H9 (cell line): Measurements from ENCODE around the gene KCNAB2. TPM values are rescaled to one million over a fixed set of nuclear protein-coding genes. Genes with fewer than 3 reads are reported as not detected.

Experiments
- DNase-seq: peaks from one replicate; pipeline ENCODE4 v3.0.0-alpha.2; 2017
- H2AFZ ChIP-seq: one replicate; pipeline ENCODE4 v1.6.1; 2013; ENCODE audit warnings: mild to moderate bottlenecking, low read length, control low read depth, moderate library complexity
- H2AK5ac ChIP-seq: 2 replicates; pipeline ENCODE4 v1.6.1; 2013; ENCODE audit warnings: low read length, control low read depth, mixed read lengths; ENCODE audit not compliant: insufficient read length
- H2BK120ac ChIP-seq: one replicate; pipeline ENCODE4 v1.6.1; 2013; ENCODE audit warnings: low read depth, mild to moderate bottlenecking, low read length, control low read depth, inconsistent platforms; ENCODE audit not compliant: poor library complexity, severe bottlenecking
- H2BK12ac ChIP-seq: 2 replicates; pipeline ENCODE4 v1.6.1; 2013; ENCODE audit warnings: low read length, control low read depth, mixed read lengths, low read depth; ENCODE audit not compliant: insufficient read length
- H2BK15ac ChIP-seq: 2 replicates; pipeline ENCODE4 v1.6.1; 2013; ENCODE audit warnings: low read depth, low read length, control low read depth
- H2BK20ac ChIP-seq: one replicate; pipeline ENCODE4 v1.6.1; 2013; ENCODE audit warnings: low read depth, mild to moderate bottlenecking, low read length, control low read depth, inconsistent platforms; ENCODE audit not compliant: poor library complexity, severe bottlenecking
- H2BK5ac ChIP-seq: 2 replicates; pipeline ENCODE4 v1.6.1; 2013; ENCODE audit warnings: low read length, control low read depth, mixed read lengths; ENCODE audit not compliant: insufficient read length
- H3K14ac ChIP-seq: 2 replicates; pipeline ENCODE4 v1.6.1; 2013; ENCODE audit warnings: low read length, control low read depth; ENCODE audit not compliant: insufficient read depth
- H3K18ac ChIP-seq: 2 replicates; pipeline ENCODE4 v1.6.1; 2013; ENCODE audit warnings: low read depth, mild to moderate bottlenecking, mixed read lengths, low read length, control low read depth; ENCODE audit not compliant: insufficient read length
- H3K23ac ChIP-seq: 2 replicates; pipeline ENCODE4 v1.6.1; 2013; ENCODE audit warnings: low read length, control low read depth, mixed read lengths, low read depth; ENCODE audit not compliant: insufficient read length
- H3K23me2 ChIP-seq: 2 replicates; pipeline ENCODE4 v1.6.1; 2013; ENCODE audit warnings: low read depth, mild to moderate bottlenecking, mixed read lengths, low read length, control low read depth; ENCODE audit not compliant: insufficient read length, poor library complexity, severe bottlenecking
- H3K27ac ChIP-seq: 2 replicates; pipeline ENCODE4 v1.5.1; 2013; ENCODE audit warnings: low read length, control low read depth, mixed read lengths, low read depth; ENCODE audit not compliant: insufficient read length
- H3K27me3 ChIP-seq: 2 replicates; pipeline ENCODE4 v1.6.1; 2013; ENCODE audit warnings: low read length, control low read depth, inconsistent platforms; ENCODE audit not compliant: insufficient read depth
- H3K4ac ChIP-seq: 2 replicates; pipeline ENCODE4 v1.6.1; 2013; ENCODE audit warnings: low read depth, mild to moderate bottlenecking, control low read depth, inconsistent platforms, low read length, moderate library complexity
- H3K4me1 ChIP-seq: 2 replicates; pipeline ENCODE4 v1.6.1; 2013; ENCODE audit warnings: low read length, control low read depth, inconsistent platforms; ENCODE audit not compliant: insufficient read depth
- H3K4me2 ChIP-seq: 2 replicates; pipeline ENCODE4 v1.6.1; 2013; ENCODE audit warnings: low read length, control low read depth, mixed read lengths; ENCODE audit not compliant: insufficient read length, insufficient read depth
- H3K56ac ChIP-seq: 2 replicates; pipeline ENCODE4 v1.6.1; 2013; ENCODE audit warnings: low read depth, mild to moderate bottlenecking, mixed read lengths, low read length, control low read depth; ENCODE audit not compliant: insufficient read length
- H3K79me1 ChIP-seq: 2 replicates; pipeline ENCODE4 v1.6.1; 2013; ENCODE audit warnings: low read depth, mild to moderate bottlenecking, moderate library complexity, low read length, control low read depth, inconsistent platforms; ENCODE audit not compliant: insufficient read depth, poor library complexity, severe bottlenecking
- H3K79me2 ChIP-seq: 2 replicates; pipeline ENCODE4 v1.6.1; 2013; ENCODE audit warnings: low read length, control low read depth, inconsistent platforms; ENCODE audit not compliant: insufficient read depth
- H3K9ac ChIP-seq: 2 replicates; pipeline ENCODE4 v1.6.1; 2013; ENCODE audit warnings: low read length, control low read depth, mixed read lengths; ENCODE audit not compliant: insufficient read length; ENCODE audit errors: extremely low read depth
- H3K9me3 ChIP-seq: one replicate; pipeline ENCODE4 v1.6.1; 2013; ENCODE audit warnings: low read depth, low read length, inconsistent platforms; ENCODE audit not compliant: control insufficient read depth
- H3T11ph ChIP-seq: one replicate; pipeline ENCODE4 v1.6.1; 2013; ENCODE audit warnings: mild to moderate bottlenecking, low read length, control low read depth, inconsistent platforms
- H4K20me1 ChIP-seq: one replicate; pipeline ENCODE4 v1.6.1; 2013; ENCODE audit not compliant: control insufficient read depth, insufficient read length, insufficient read depth
- H4K5ac ChIP-seq: 2 replicates; pipeline ENCODE4 v1.6.1; 2013; ENCODE audit warnings: low read depth, mild to moderate bottlenecking, mixed read lengths, low read length, control low read depth; ENCODE audit not compliant: insufficient read length
- H4K8ac ChIP-seq: replicated peaks from 2 replicates; pipeline ENCODE4 v1.6.1; 2013; ENCODE audit warnings: low read length, control low read depth, mixed read lengths, low read depth; ENCODE audit not compliant: insufficient read length
- H4K91ac ChIP-seq: 2 replicates; pipeline ENCODE4 v1.6.1; 2013; ENCODE audit warnings: low read depth, mild to moderate bottlenecking, moderate library complexity, mixed read lengths, low read length, control low read depth; ENCODE audit not compliant: insufficient read length
- H3K27ac Mint-ChIP-seq, 3 experiments: 2 replicates in 2 of 3; 3 replicates in 1 of 3; pipeline ENCODE4 v1.8.0; 2020 to 2021; ENCODE audit warnings: mixed read lengths in 3 of 3, mild to moderate bottlenecking in 1 of 3, moderate library complexity in 1 of 3
- H3K27me3 Mint-ChIP-seq: 2 replicates; pipeline ENCODE4 v1.8.0; 2021; ENCODE audit warnings: low read depth, mild to moderate bottlenecking, moderate library complexity, mixed read lengths
- H3K36me3 Mint-ChIP-seq, 3 experiments: 2 replicates in 2 of 3; 3 replicates in 1 of 3; pipeline ENCODE4 v1.8.0; 2020 to 2021; ENCODE audit warnings: low read depth in 3 of 3, mixed read lengths in 3 of 3; ENCODE audit not compliant: insufficient read depth in 1 of 3
- H3K4me1 Mint-ChIP-seq, 2 experiments: 2 replicates each; pipeline ENCODE4 v1.8.0; 2020; ENCODE audit warnings: mixed read lengths in 2 of 2
- H3K4me3 Mint-ChIP-seq, 2 experiments: 2 replicates in 1 of 2; 3 replicates in 1 of 2; pipeline ENCODE4 v1.8.0; 2020 to 2021; ENCODE audit warnings: mild to moderate bottlenecking in 2 of 2, mixed read lengths in 2 of 2, moderate library complexity in 1 of 2
- H3K9me3 Mint-ChIP-seq, 2 experiments: 2 replicates in 1 of 2; 3 replicates in 1 of 2; pipeline ENCODE4 v1.8.0; 2020; ENCODE audit warnings: mild to moderate bottlenecking in 2 of 2, mixed read lengths in 2 of 2, moderate library complexity in 1 of 2
- WGBS: extraction: QIAGEN DNeasy Blood & Tissue Kit; methylation state at CpG from one replicate; pipeline ENCODE4 v1.1.7; 2013; ENCODE audit warnings: missing lambda C conversion rate, low lambda C conversion rate, mixed read lengths; ENCODE audit not compliant: insufficient read length; ENCODE audit errors: extremely low coverage; 5-methylcytosine and 5-hydroxymethylcytosine counted together
- total RNA-seq: library from RNA; stranded (reverse); gene quantifications from 2 replicates; pipeline ENCODE4 v1.2.1, GENCODE V29; 2021
- TF ChIP-seq, protein P1 (sequence below): fragments of 200-600 bp; sonication (generic); conservative IDR thresholded peaks from 3 replicates; pipeline ENCODE4 v1.8.0; 2021; ENCODE audit warnings: antibody characterized with exemption, mild to moderate bottlenecking

The KCNAB2 gene
- total RNA-seq, 1 experiment from 2014 or later: 8.3 TPM

DNA sequence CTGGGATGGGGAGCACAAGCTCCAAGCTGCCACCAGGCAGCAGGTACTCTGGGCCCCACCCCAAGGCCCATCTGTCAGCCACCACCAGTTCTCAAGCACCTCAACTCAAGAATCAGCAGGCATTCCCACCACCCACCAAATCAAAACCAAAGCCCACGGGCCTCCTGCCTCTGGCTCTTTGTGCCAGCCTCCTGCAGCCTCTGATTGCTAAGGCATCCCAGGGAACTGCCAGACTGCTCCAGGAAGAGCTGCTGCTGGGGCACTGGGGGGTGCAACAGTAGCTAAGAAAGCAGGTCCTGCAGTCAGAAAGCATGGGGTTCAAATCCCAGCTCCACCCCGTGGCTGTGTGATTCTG, 99.7 kb downstream of the KCNAB2 start:
- no peaks in the 10 kb centered on the region for H3K9me3 Mint-ChIP-seq
- no peak overlapping the region for H2BK15ac ChIP-seq
- H3K9ac ChIP-seq: no peak overlapping the region
- peaks cover 9% of the 10 kb centered on the region; the same call in 1 of the 2 replicates for H3K27me3 ChIP-seq
- H3K4ac ChIP-seq: no peak overlapping the region; the same call in 1 of the 2 replicates
- no peak overlapping the region for H4K5ac ChIP-seq
- H3T11ph ChIP-seq: no peak overlapping the region
- H3K79me2 ChIP-seq: no peaks in the 10 kb centered on the region
- no peak overlapping the region for H3K56ac ChIP-seq
- H2BK12ac ChIP-seq: no peak overlapping the region
- TF ChIP-seq, protein P1, sequence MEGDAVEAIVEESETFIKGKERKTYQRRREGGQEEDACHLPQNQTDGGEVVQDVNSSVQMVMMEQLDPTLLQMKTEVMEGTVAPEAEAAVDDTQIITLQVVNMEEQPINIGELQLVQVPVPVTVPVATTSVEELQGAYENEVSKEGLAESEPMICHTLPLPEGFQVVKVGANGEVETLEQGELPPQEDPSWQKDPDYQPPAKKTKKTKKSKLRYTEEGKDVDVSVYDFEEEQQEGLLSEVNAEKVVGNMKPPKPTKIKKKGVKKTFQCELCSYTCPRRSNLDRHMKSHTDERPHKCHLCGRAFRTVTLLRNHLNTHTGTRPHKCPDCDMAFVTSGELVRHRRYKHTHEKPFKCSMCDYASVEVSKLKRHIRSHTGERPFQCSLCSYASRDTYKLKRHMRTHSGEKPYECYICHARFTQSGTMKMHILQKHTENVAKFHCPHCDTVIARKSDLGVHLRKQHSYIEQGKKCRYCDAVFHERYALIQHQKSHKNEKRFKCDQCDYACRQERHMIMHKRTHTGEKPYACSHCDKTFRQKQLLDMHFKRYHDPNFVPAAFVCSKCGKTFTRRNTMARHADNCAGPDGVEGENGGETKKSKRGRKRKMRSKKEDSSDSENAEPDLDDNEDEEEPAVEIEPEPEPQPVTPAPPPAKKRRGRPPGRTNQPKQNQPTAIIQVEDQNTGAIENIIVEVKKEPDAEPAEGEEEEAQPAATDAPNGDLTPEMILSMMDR: no peak
- no peaks in the 10 kb centered on the region for H3K79me1 ChIP-seq
- H4K20me1 ChIP-seq: no peaks in the 10 kb centered on the region
- peaks cover 47% of the 10 kb centered on the region for H3K27me3 Mint-ChIP-seq
- H3K18ac ChIP-seq: peak overlapping the region; percentile 34
- no peak overlapping the region for H2BK20ac ChIP-seq
- H3K23me2 ChIP-seq: peaks cover 7% of the 10 kb centered on the region
- no peak overlapping the region for H2BK120ac ChIP-seq
- no peak overlapping the region for H3K23ac ChIP-seq
- H3K4me3 Mint-ChIP-seq: no peak overlapping the region
- peak overlapping the region; percentile 66; the same call in 1 of the 2 replicates for H3K14ac ChIP-seq
- H3K4me1 Mint-ChIP-seq: peaks cover 2 to 9% of the 10 kb centered on the region in 2 experiments; a peak in 2 of 4 replicates
- no CpG with 5 or more reads among the region's 2 CpGs for WGBS
- H4K8ac ChIP-seq: no peak overlapping the region
- H2AK5ac ChIP-seq: no peak overlapping the region
- H3K36me3 Mint-ChIP-seq: no peaks in the 10 kb centered on the region
- H2BK5ac ChIP-seq: no peak overlapping the region
- no peak overlapping the region for H4K91ac ChIP-seq
- H2AFZ ChIP-seq: no peak overlapping the region
- H3K9me3 ChIP-seq: no peaks in the 10 kb centered on the region
- H3K4me1 ChIP-seq: no peaks in the 10 kb centered on the region
- DNase-seq: no peak
- H3K4me2 ChIP-seq: no peak overlapping the region
- peak overlapping the region in 1 of 3 experiments; percentile 87; a peak in 1 of 7 replicates for H3K27ac Mint-ChIP-seq
- no peak overlapping the region for H3K27ac ChIP-seq
